Esophagus squamous epithelium (tissue), 5 donors: ENCODE results near the gene PJVK. TPM values are rescaled to one million over a fixed set of nuclear protein-coding genes. Genes with fewer than 3 reads are reported as not detected.

Experiments
- DNase-seq: peaks from one replicate; lab custom pipeline; 2025; lab: John Stamatoyannopoulos, UW
- H3K27ac ChIP-seq, 4 donors: fragments of 200-600 bp; sonication (generic); one replicate each; pipeline ENCODE4 v1.5.1; 2016 to 2019; ENCODE audit warnings: mild to moderate bottlenecking in 1 of 4
- H3K27me3 ChIP-seq, 4 donors: fragments of 200-600 bp; sonication (generic); 1 replicate in 3 of 4; 2 replicates in 1 of 4; pipeline versions ENCODE4 v1.5.1 to v1.6.0; 2017 to 2021; ENCODE audit warnings: antibody characterized with exemption in 1 of 4
- H3K36me3 ChIP-seq, 3 donors: fragments of 200-600 bp; sonication (generic); one replicate each; pipeline ENCODE4 v1.5.1; 2016 to 2019
- H3K4me1 ChIP-seq, 3 donors: fragments of 200-600 bp; sonication (generic); one replicate each; pipeline ENCODE4 v1.5.1; 2017 to 2019
- H3K4me3 ChIP-seq, 4 donors: fragments of 200-600 bp; sonication (generic); 1 replicate in 3 of 4; 2 replicates in 1 of 4; pipeline ENCODE4 v1.5.1; 2016 to 2019; ENCODE audit warnings: mild to moderate bottlenecking in 2 of 4, moderate library complexity in 1 of 4
- H3K9me3 ChIP-seq, 3 donors: fragments of 200-600 bp; sonication (generic); one replicate each; pipeline ENCODE4 v1.5.1; 2016 to 2019
- CTCF ChIP-seq, 6 experiments: fragments of 450-650 bp in 4 of 6; fragments of 200-600 bp in 2 of 6; sonication (generic) in 2 of 6; IDR thresholded peaks; one replicate each; pipeline ENCODE4 v1.5.1; 2016 to 2019; ENCODE audit warnings: antibody characterized with exemption in 6 of 6, mild to moderate bottlenecking in 4 of 6, moderate library complexity in 4 of 6
- POLR2A ChIP-seq, 4 donors: fragments of 450-650 bp; IDR thresholded peaks; one replicate each; pipeline ENCODE4 v1.6.1; 2017; ENCODE audit warnings: antibody characterized with exemption in 4 of 4, mild to moderate bottlenecking in 4 of 4, moderate library complexity in 3 of 4
- WGBS, 2 donors: methylation state at CpG; one replicate each; pipeline ENCODE4 v1.1.5; 2018; 5-methylcytosine and 5-hydroxymethylcytosine counted together
- intact Hi-C: fragments of 100-400 bp; cut with DNase I; formaldehyde crosslinking; loops from one replicate; pipeline ENCODE4 v1.15.0; 2022
- total RNA-seq, 4 donors: library from RNA; depleted of rRNA; stranded (reverse); fragments of >200 nt; gene quantifications; one replicate each; pipeline ENCODE4 v1.1.0, GENCODE V29; 2016
- donor health status: DM: yes; HTN: yes; CAD: no.

The PJVK gene
- total RNA-seq, 4 donors from 2014 or later = 0.35 to 3.4 (median 1.1) TPM; not detected in 1

- DNase-seq = no peak
- intact Hi-C loops = loop anchor here (10.0 kb wide), 1 partner anchor 303 kb away; the partner anchor contains the start of gene RBM45
Observed at GRCh38 chr2:178417916-178418315, 33.3 kb upstream of the PJVK start.

GRCh38 chr2:178418426-178418825 lies 32.8 kb upstream of the PJVK start:
- intact Hi-C loops = loop anchor here (10.0 kb wide), 1 partner anchor 304 kb away; the partner anchor contains the start of gene RBM45
- no peaks in the 10 kb centered on the region for H3K27me3 ChIP-seq
- no peak overlapping the region for H3K4me3 ChIP-seq
- no peak for TF ChIP-seq CTCF (IDR thresholded peaks at IDR 0.05)
- TF ChIP-seq POLR2A (IDR thresholded peaks at IDR 0.05) = no peak
- 61 to 67% methylated on average over 1 of the region's 1 CpG for WGBS, 2 donors
- no peak for DNase-seq
- no peaks in the 10 kb centered on the region for H3K36me3 ChIP-seq
- H3K27ac ChIP-seq = no peak overlapping the region
- H3K4me1 ChIP-seq = peaks cover 4 to 45% (median 10%) of the 10 kb centered on the region in 3 donors
- H3K9me3 ChIP-seq = no peaks in the 10 kb centered on the region

More at GRCh38 chr2:178417916-178418315, 33.3 kb upstream of the PJVK start:
- WGBS, 2 donors = 46 to 61% methylated on average over 3 of the region's 3 CpGs
- no peak for TF ChIP-seq POLR2A (IDR thresholded peaks at IDR 0.05)
- TF ChIP-seq CTCF (IDR thresholded peaks at IDR 0.05) = no peak
- no peaks in the 10 kb centered on the region for H3K36me3 ChIP-seq
- H3K27me3 ChIP-seq = no peaks in the 10 kb centered on the region
- peaks cover 4 to 50% (median 10%) of the 10 kb centered on the region in 3 donors for H3K4me1 ChIP-seq
- no peak overlapping the region for H3K27ac ChIP-seq
- H3K9me3 ChIP-seq = no peaks in the 10 kb centered on the region
- H3K4me3 ChIP-seq = no peak overlapping the region

- Histone ChIP-seq H3K27me3 (no peaks in the 10 kb centered on the region), H3K4me1 (peaks cover 4 to 39% (median 10%) of the 10 kb centered on the region in 3 donors), H3K36me3 (no peaks in the 10 kb centered on the region), H3K27ac (no peak overlapping the region), H3K9me3 (no peaks in the 10 kb centered on the region), H3K4me3 (no peak overlapping the region)
- TF ChIP-seq POLR2A (IDR thresholded peaks at IDR 0.05) (no peak), CTCF (IDR thresholded peaks at IDR 0.05) (peak in 2 of 6 experiments; percentile 9 to 34)
- 35 to 48% methylated on average over 1 of the region's 1 CpG for WGBS, 2 donors
- intact Hi-C loops = loop anchor here (10.0 kb wide), 1 partner anchor 304 kb away; the partner anchor contains the start of gene RBM45
- DNase-seq = no peak
Observed at GRCh38 chr2:178419123-178419522, 32.1 kb upstream of the PJVK start.

- WGBS, 2 donors = 36% methylated on average over 1 of the region's 1 CpG
- no peak for DNase-seq
Observed at GRCh38 chr2:178420463-178420999, 30.6 kb upstream of the PJVK start.

More at GRCh38 chr2:178420463-178420999, 30.6 kb upstream of the PJVK start:
- H3K9me3 ChIP-seq = peaks cover 0 to 4% (median 0%) of the 10 kb centered on the region in 3 donors
- H3K4me3 ChIP-seq = no peak overlapping the region
- intact Hi-C loops = no loop called here
- no peaks in the 10 kb centered on the region for H3K27me3 ChIP-seq
- H3K36me3 ChIP-seq = no peaks in the 10 kb centered on the region
- H3K4me1 ChIP-seq = peaks cover 0 to 25% (median 5%) of the 10 kb centered on the region in 3 donors
- H3K27ac ChIP-seq = no peak overlapping the region
- no peak for TF ChIP-seq CTCF (IDR thresholded peaks at IDR 0.05)
- no peak for TF ChIP-seq POLR2A (IDR thresholded peaks at IDR 0.05)
